Loucy (cell line): ENCODE measurements around the gene CREBL2.

ENCODE experiments used
- H2AFZ ChIP-seq: fragments of 200-600 bp; sonication (generic); 2 replicates; pipeline ENCODE4 v1.6.0; 2016; ENCODE audit warnings: antibody characterized with exemption, mild to moderate bottlenecking, low read length, moderate library complexity
- H3F3A ChIP-seq: fragments of 200-600 bp; 2 replicates; pipeline ENCODE4 v1.6.0; 2016; ENCODE audit warnings: antibody characterized with exemption, low read depth, mild to moderate bottlenecking
- H3K27me3 ChIP-seq: fragments of 200-600 bp; sonication (generic); 2 replicates; pipeline ENCODE4 v1.6.1; 2014; ENCODE audit warnings: low read length, mild to moderate bottlenecking; ENCODE audit not compliant: insufficient read depth, poor library complexity, severe bottlenecking
- H3K36me3 ChIP-seq: fragments of 200-600 bp; sonication (generic); 2 replicates; pipeline ENCODE4 v1.6.1; 2016; ENCODE audit warnings: low read length; ENCODE audit not compliant: insufficient read depth
- H3K4me1 ChIP-seq: fragments of 200-600 bp; sonication (generic); 2 replicates; pipeline ENCODE4 v1.5.1; 2014; ENCODE audit warnings: low read length, mild to moderate bottlenecking; ENCODE audit not compliant: insufficient read depth, poor library complexity, severe bottlenecking
- H3K4me2 ChIP-seq: fragments of 200-600 bp; sonication (generic); 2 replicates; pipeline ENCODE4 v1.6.0; 2014; ENCODE audit warnings: antibody characterized with exemption, low read length, low read depth, mild to moderate bottlenecking; ENCODE audit not compliant: poor library complexity, severe bottlenecking
- H3K4me3 ChIP-seq: fragments of 200-600 bp; sonication (generic); 2 replicates; pipeline ENCODE4 v1.5.1; 2014; ENCODE audit warnings: low read length, mild to moderate bottlenecking, mixed read lengths; ENCODE audit not compliant: poor library complexity, severe bottlenecking
- H3K79me2 ChIP-seq: fragments of 200-600 bp; sonication (generic); 2 replicates; pipeline ENCODE4 v1.6.1; 2014; ENCODE audit warnings: low read length; ENCODE audit not compliant: insufficient read depth
- H3K9ac ChIP-seq: fragments of 200-600 bp; sonication (generic); 2 replicates; pipeline ENCODE4 v1.6.0; 2014; ENCODE audit warnings: mild to moderate bottlenecking, low read depth, low read length, moderate library complexity; ENCODE audit not compliant: poor library complexity, severe bottlenecking
- H3K9me2 ChIP-seq: fragments of 200-600 bp; sonication (generic); replicated peaks from 2 replicates; pipeline ENCODE4 v1.6.1; 2016; ENCODE audit warnings: low read depth, low read length, mixed read lengths
- H3K9me3 ChIP-seq: fragments of 200-600 bp; sonication (generic); 2 replicates; pipeline ENCODE4 v1.6.1; 2014; ENCODE audit warnings: mild to moderate bottlenecking, antibody characterized with exemption, low read length, low read depth; ENCODE audit not compliant: insufficient read depth
- H4K20me1 ChIP-seq: fragments of 200-600 bp; sonication (generic); 2 replicates; pipeline ENCODE4 v1.6.0; 2014; ENCODE audit warnings: antibody characterized with exemption, low read length, mild to moderate bottlenecking; ENCODE audit not compliant: insufficient read depth, poor library complexity, severe bottlenecking
- EZH2phosphoT487 ChIP-seq: fragments of 200-600 bp; IDR thresholded peaks from 2 replicates; pipeline ENCODE4 v1.6.1; 2018; ENCODE audit warnings: antibody characterized with exemption, mild to moderate bottlenecking, moderate library complexity, borderline replicate concordance
- TF ChIP-seq, protein P1 (sequence below): fragments of 200-600 bp; sonication (generic); conservative IDR thresholded peaks from 2 replicates; pipeline ENCODE4 v1.5.1; 2014; ENCODE audit warnings: mild to moderate bottlenecking, antibody characterized with exemption, low read length

The CREBL2 gene

GRCh38 chr12:12665194-12665593 lies 53.5 kb downstream of the CREBL2 start:
- no peaks in the 10 kb centered on the region for H3K27me3 ChIP-seq
- H4K20me1 ChIP-seq: no peaks in the 10 kb centered on the region
- H2AFZ ChIP-seq: no peak overlapping the region
- H3K4me1 ChIP-seq: no peaks in the 10 kb centered on the region
- no peak overlapping the region for H3K4me2 ChIP-seq
- no peak overlapping the region for H3K4me3 ChIP-seq
- H3K9me3 ChIP-seq: no peaks in the 10 kb centered on the region
- H3K9ac ChIP-seq: no peak overlapping the region
- H3K36me3 ChIP-seq: no peaks in the 10 kb centered on the region
- H3F3A ChIP-seq: no peaks in the 10 kb centered on the region
- H3K79me2 ChIP-seq: no peaks in the 10 kb centered on the region
- TF ChIP-seq, protein P1, sequence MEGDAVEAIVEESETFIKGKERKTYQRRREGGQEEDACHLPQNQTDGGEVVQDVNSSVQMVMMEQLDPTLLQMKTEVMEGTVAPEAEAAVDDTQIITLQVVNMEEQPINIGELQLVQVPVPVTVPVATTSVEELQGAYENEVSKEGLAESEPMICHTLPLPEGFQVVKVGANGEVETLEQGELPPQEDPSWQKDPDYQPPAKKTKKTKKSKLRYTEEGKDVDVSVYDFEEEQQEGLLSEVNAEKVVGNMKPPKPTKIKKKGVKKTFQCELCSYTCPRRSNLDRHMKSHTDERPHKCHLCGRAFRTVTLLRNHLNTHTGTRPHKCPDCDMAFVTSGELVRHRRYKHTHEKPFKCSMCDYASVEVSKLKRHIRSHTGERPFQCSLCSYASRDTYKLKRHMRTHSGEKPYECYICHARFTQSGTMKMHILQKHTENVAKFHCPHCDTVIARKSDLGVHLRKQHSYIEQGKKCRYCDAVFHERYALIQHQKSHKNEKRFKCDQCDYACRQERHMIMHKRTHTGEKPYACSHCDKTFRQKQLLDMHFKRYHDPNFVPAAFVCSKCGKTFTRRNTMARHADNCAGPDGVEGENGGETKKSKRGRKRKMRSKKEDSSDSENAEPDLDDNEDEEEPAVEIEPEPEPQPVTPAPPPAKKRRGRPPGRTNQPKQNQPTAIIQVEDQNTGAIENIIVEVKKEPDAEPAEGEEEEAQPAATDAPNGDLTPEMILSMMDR: no peak
- TF ChIP-seq EZH2phosphoT487: no peak
- no peaks in the 10 kb centered on the region for H3K9me2 ChIP-seq

GRCh38 chr12:12668005-12668404 lies 56.3 kb downstream of the CREBL2 start:
- Histone ChIP-seq H3F3A (no peaks in the 10 kb centered on the region), H3K9ac (no peak overlapping the region), H3K27me3 (no peaks in the 10 kb centered on the region), H3K36me3 (no peaks in the 10 kb centered on the region), H4K20me1 (no peaks in the 10 kb centered on the region), H3K9me2 (no peaks in the 10 kb centered on the region), H3K79me2 (no peaks in the 10 kb centered on the region), H3K4me3 (no peak overlapping the region), H2AFZ (no peak overlapping the region), H3K4me1 (no peaks in the 10 kb centered on the region), H3K9me3 (no peaks in the 10 kb centered on the region), H3K4me2 (no peak overlapping the region)
- no peak for TF ChIP-seq EZH2phosphoT487
- TF ChIP-seq, protein P1: no peak

DNA sequence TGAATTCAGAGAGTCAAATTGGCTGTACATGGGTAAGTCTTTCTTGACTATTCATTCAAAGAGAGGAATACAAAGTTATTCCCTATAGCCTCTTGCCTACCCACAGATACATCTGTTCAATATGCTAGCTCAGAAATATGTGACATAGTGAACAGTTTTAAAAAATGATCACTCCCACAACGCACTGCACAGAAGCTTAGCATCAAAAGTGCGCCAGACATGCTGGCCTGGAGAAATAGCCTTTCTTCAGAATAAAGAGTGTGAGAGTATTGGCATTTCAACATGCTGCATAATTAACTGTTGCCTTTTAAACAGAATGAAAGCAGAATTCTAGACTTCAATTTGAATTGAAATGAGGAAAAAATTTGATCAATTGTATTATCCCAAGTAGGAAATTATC lies 57.3 kb downstream of the CREBL2 start:
- no peak for TF ChIP-seq EZH2phosphoT487
- TF ChIP-seq, protein P1: no peak
- H3K9me3 ChIP-seq: no peaks in the 10 kb centered on the region
- no peaks in the 10 kb centered on the region for H3F3A ChIP-seq
- no peak overlapping the region for H3K4me3 ChIP-seq
- H3K9ac ChIP-seq: no peak overlapping the region
- H3K27me3 ChIP-seq: no peaks in the 10 kb centered on the region
- no peaks in the 10 kb centered on the region for H4K20me1 ChIP-seq
- no peaks in the 10 kb centered on the region for H3K36me3 ChIP-seq
- H3K9me2 ChIP-seq: no peaks in the 10 kb centered on the region
- no peaks in the 10 kb centered on the region for H3K4me1 ChIP-seq
- H2AFZ ChIP-seq: no peak overlapping the region
- H3K4me2 ChIP-seq: no peak overlapping the region
- H3K79me2 ChIP-seq: no peaks in the 10 kb centered on the region
